Neural cell (in vitro differentiated cells): ENCODE results near the gene RAP1GAP2. TPM values are rescaled to one million over a fixed set of nuclear protein-coding genes. Genes with fewer than 3 reads are reported as not detected.

Experiments
- H2AFZ ChIP-seq: fragments of 200-600, 300-800 bp; sonication (generic), shearing (Covaris generic); 2 replicates; pipeline ENCODE4 v1.6.0; 2014; ENCODE audit warnings: low read depth, mild to moderate bottlenecking, antibody characterized with exemption, low read length, moderate library complexity
- H3F3A ChIP-seq: fragments of 200-600 bp; shearing (Covaris generic); 2 replicates; pipeline ENCODE4 v1.6.1; 2016; ENCODE audit warnings: mild to moderate bottlenecking, moderate library complexity, mixed read lengths, antibody characterized with exemption, low read length; ENCODE audit not compliant: insufficient read depth, poor library complexity, severe bottlenecking
- H3K27ac ChIP-seq: fragments of 200-600, 300-800 bp; sonication (generic), shearing (Covaris generic); 2 replicates; pipeline ENCODE4 v1.5.1; 2014; ENCODE audit warnings: mild to moderate bottlenecking, low read length, moderate library complexity
- H3K27me3 ChIP-seq: fragments of 300-800, 200-600 bp; sonication (generic), shearing (Covaris generic); 2 replicates; pipeline ENCODE4 v1.6.0; 2014; ENCODE audit warnings: mild to moderate bottlenecking, low read depth, low read length, moderate library complexity; ENCODE audit not compliant: insufficient read depth
- H3K36me3 ChIP-seq: fragments of 300-800, 200-600 bp; sonication (generic), shearing (Covaris generic); 2 replicates; pipeline ENCODE4 v1.5.1; 2014; ENCODE audit warnings: mild to moderate bottlenecking, antibody characterized with exemption, low read length, moderate library complexity; ENCODE audit not compliant: insufficient read depth
- H3K4me2 ChIP-seq: fragments of 300-800, 200-600 bp; sonication (generic), shearing (Covaris generic); 2 replicates; pipeline ENCODE4 v1.6.0; 2014; ENCODE audit warnings: mild to moderate bottlenecking, low read length
- H3K4me3 ChIP-seq: fragments of 300-800, 200-600 bp; sonication (generic), shearing (Covaris generic); 2 replicates; pipeline ENCODE4 v1.5.1; 2014; ENCODE audit warnings: mild to moderate bottlenecking, low read length, moderate library complexity
- H3K79me2 ChIP-seq: fragments of 200-600 bp; shearing (Covaris generic); replicated peaks from 2 replicates; pipeline ENCODE4 v1.6.0; 2014; ENCODE audit warnings: mild to moderate bottlenecking, low read length, moderate library complexity; ENCODE audit not compliant: insufficient read depth
- H3K9ac ChIP-seq: fragments of 300-800, 200-600 bp; sonication (generic), shearing (Covaris generic); 2 replicates; pipeline ENCODE4 v1.6.1; 2016; ENCODE audit warnings: mild to moderate bottlenecking, low read length, mixed read lengths
- H3K9me2 ChIP-seq: fragments of 200-600 bp; shearing (Covaris generic); 2 replicates; pipeline ENCODE4 v1.6.1; 2016; ENCODE audit warnings: mild to moderate bottlenecking, low read length, mixed read lengths; ENCODE audit not compliant: insufficient read depth
- H3K9me3 ChIP-seq: fragments of 200-600, 300-800 bp; sonication (generic), shearing (Covaris generic); 2 replicates; pipeline ENCODE4 v1.6.1; 2016; ENCODE audit warnings: mild to moderate bottlenecking, mixed run types, low read length, moderate library complexity, mixed read lengths
- H4K20me1 ChIP-seq: fragments of 200-600 bp; shearing (Covaris generic); 2 replicates; pipeline ENCODE4 v1.6.1; 2016; ENCODE audit warnings: mild to moderate bottlenecking, mixed run types; ENCODE audit not compliant: insufficient read depth
- CTCF ChIP-seq: fragments of 450-650 bp; IDR thresholded peaks from 2 replicates; pipeline ENCODE4 v1.5.1; 2014; ENCODE audit warnings: antibody characterized with exemption, mild to moderate bottlenecking, moderate library complexity; ENCODE audit not compliant: poor library complexity, severe bottlenecking
- EP300 ChIP-seq: fragments of 450-650 bp; conservative IDR thresholded peaks from 2 replicates; pipeline ENCODE4 v1.6.1; 2014; ENCODE audit warnings: antibody characterized with exemption, mild to moderate bottlenecking, moderate library complexity; ENCODE audit not compliant: poor library complexity, severe bottlenecking
- EZH2 ChIP-seq: fragments of 200-600, 300-800 bp; shearing (Covaris generic), sonication (generic); IDR thresholded peaks from 2 replicates; pipeline ENCODE4 v1.6.1; 2014; ENCODE audit warnings: antibody characterized with exemption, low read length, borderline replicate concordance, mild to moderate bottlenecking; ENCODE audit not compliant: insufficient read depth, poor library complexity, severe bottlenecking
- MXI1 ChIP-seq: fragments of 450-650 bp; conservative IDR thresholded peaks from 2 replicates; pipeline ENCODE4 v1.6.1; 2014; ENCODE audit warnings: antibody characterized with exemption, mild to moderate bottlenecking; ENCODE audit not compliant: poor library complexity, severe bottlenecking
- POLR2AphosphoS5 ChIP-seq: IDR thresholded peaks from 2 replicates; pipeline ENCODE4 v1.6.1; 2012
- RAD21 ChIP-seq: fragments of 450-650 bp; conservative IDR thresholded peaks from 2 replicates; pipeline ENCODE4 v1.6.1; 2014; ENCODE audit warnings: antibody characterized with exemption, mild to moderate bottlenecking, moderate library complexity
- REST ChIP-seq: IDR thresholded peaks from 2 replicates; pipeline ENCODE4 v1.6.1; 2012; ENCODE audit warnings: borderline replicate concordance
- SMC3 ChIP-seq: fragments of 450-650 bp; conservative IDR thresholded peaks from 2 replicates; pipeline ENCODE4 v1.6.1; 2014; ENCODE audit warnings: antibody characterized with exemption, mild to moderate bottlenecking, moderate library complexity; ENCODE audit not compliant: poor library complexity
- polyA plus RNA-seq: library from polyadenylated mRNA; depleted of rRNA; stranded (reverse); fragments of >200 nt; gene quantifications from 2 replicates; pipeline ENCODE4 v1.2.3, GENCODE V29; 2014

The RAP1GAP2 gene
- polyA plus RNA-seq, 1 donor from 2014 or later: 14.8 TPM

GRCh38 chr17:2867441-2868424 lies 71.5 kb downstream of the RAP1GAP2 start:
- H3K27me3 ChIP-seq: no peaks in the 10 kb centered on the region
- no peaks in the 10 kb centered on the region for H3F3A ChIP-seq
- H3K79me2 ChIP-seq: no peaks in the 10 kb centered on the region
- H2AFZ ChIP-seq: no peak overlapping the region
- H3K27ac ChIP-seq: no peak overlapping the region
- no peaks in the 10 kb centered on the region for H4K20me1 ChIP-seq
- H3K4me3 ChIP-seq: no peak overlapping the region
- H3K9me2 ChIP-seq: no peaks in the 10 kb centered on the region
- no peaks in the 10 kb centered on the region for H3K9me3 ChIP-seq
- no peak overlapping the region for H3K4me2 ChIP-seq
- TF ChIP-seq POLR2AphosphoS5 (no peak), REST (no peak), EP300 (no peak), CTCF (no peak), MXI1 (no peak), RAD21 (no peak), SMC3 (no peak), EZH2 (no peak)
- H3K9ac ChIP-seq: no peak overlapping the region
- H3K36me3 ChIP-seq: no peaks in the 10 kb centered on the region

- Histone ChIP-seq H3K27ac (no peak overlapping the region), H3K79me2 (no peaks in the 10 kb centered on the region), H4K20me1 (no peaks in the 10 kb centered on the region), H3F3A (no peaks in the 10 kb centered on the region), H3K4me2 (no peak overlapping the region), H3K9me3 (no peaks in the 10 kb centered on the region), H3K9ac (no peak overlapping the region), H2AFZ (no peak overlapping the region), H3K9me2 (no peaks in the 10 kb centered on the region), H3K27me3 (no peaks in the 10 kb centered on the region), H3K4me3 (no peak overlapping the region), H3K36me3 (no peaks in the 10 kb centered on the region)
- no peak for TF ChIP-seq POLR2AphosphoS5
- TF ChIP-seq MXI1: no peak
Observed at GRCh38 chr17:2869604-2870003, 73.4 kb downstream of the RAP1GAP2 start.
